Activated CD4-positive, alpha-beta T cell treated with anti-CD3 and anti-CD28 coated beads for 24 hours (primary cell): ENCODE results near the gene DRICH1.
"Not testable (repeated sequence)": the region's sequence is repeated elsewhere in the genome, so short reads cannot be mapped to it uniquely, and the experiment has no call there.

Experiments used
- DNase-seq, 2 donors: peaks; one replicate each; pipeline ENCODE4 v3.0.0-alpha.2; 2020; ENCODE audit warnings: low read depth in 2 of 2

The DRICH1 gene

GRCh38 chr22:23569291-23569690, 62.8 kb downstream of the DRICH1 start:
- no peak for DNase-seq

DNA sequence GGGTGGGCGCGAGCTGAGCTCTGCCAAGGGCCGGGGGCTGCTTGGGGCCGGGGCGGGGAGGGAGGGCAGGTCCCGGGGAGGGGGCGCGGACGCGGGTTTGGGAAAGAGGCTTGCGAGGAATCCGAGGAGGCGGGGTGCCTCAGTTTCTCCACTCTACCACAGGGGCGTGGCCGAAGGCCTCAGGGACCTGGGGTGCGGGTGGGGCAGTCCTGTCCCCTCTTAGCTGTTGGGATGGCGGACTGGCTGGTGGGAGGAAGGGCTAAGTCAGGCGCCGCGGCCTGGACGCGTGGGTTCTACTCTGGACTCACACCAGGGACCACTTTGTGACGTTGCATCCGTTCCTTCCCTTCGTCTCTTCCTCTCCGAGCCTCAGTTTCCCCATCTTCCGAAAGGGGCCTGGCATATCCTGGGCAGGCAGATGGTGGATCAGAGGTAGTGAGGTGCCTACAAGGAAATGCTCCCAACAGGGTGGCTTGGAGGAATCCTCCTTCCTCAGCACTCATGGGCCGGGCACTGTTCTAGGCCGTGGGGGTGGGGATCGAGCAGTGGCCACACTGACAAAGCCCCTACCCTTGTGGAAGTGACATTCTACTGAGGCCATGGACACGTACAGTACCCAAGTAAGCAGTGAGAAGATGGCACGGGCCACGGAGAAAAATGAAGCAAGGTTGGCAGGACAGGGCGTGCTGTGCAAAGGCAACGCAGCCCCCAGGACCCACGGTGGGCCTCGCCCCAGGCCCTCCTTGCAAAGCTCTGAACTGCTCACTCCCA, 65.2 kb downstream of the DRICH1 start:
- no peak for DNase-seq

DNA sequence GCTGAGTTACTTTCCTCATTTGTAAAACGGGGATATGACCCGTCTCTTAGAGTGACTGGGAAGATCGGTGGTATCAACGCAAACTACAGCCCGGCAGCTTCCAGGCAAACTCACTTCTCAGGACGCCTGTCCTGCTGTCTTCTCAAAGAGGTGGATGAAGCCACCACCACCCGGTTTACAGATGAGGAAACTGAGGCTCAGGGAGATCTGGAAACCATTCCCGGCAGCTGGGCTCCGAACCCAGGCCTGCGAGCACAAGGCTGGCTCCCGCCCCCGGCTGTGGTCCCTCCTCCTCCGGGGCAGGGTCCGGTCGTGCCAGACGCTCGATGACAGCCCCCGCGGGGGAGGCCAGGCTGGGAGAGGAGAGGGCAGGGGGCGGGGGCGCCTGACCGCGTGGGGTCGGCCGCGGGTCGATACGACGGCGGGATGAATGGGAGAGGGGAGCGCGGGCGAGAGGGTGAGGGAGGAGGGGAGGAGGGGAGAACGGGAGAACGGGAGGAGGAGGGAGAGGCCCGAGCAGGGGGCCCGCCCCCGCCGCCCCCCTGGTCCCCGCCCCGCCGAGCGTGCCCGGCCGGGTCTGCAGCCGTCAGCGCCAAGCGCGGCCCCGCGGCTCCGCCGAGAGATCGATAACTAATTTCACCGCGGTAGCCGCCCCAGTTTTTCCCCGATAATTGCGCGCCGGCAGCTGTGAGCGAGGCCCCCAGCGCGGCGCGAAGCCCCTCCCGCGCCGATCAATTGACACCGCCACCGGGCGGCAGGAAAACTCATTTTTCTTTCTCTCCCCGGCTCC, 66.0 kb downstream of the DRICH1 start:
- no peak for DNase-seq

DNA sequence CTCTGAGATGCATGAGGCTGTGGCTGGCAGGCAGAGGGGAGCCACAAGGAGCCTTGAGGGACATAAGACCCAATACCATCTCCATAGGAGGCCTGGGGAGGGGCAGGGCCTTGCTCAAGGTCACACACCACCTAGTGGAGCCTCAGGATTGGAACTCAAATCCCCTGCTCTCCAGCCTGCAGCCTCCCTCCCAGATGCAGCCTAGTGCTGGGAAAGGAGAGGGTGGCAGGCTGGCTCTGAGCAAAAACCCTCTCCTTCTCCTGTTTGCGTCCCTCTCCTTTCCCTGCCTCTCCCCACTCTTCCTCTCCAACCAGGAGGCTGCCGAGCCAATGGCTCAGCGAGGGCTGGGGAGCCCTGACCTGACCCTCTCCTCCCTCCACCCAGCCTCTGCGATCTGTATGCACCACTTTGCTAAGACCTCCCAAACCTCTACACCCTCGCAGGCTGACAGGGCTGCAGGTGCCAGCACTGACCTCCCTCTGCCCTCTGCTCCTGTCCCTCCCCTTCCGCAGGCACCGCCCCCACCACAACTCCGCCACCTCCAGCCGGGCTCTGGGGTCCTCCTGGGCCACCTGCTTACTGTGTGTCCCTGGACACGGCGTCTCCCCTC, 66.7 kb downstream of the DRICH1 start:
- no peak for DNase-seq

DNA sequence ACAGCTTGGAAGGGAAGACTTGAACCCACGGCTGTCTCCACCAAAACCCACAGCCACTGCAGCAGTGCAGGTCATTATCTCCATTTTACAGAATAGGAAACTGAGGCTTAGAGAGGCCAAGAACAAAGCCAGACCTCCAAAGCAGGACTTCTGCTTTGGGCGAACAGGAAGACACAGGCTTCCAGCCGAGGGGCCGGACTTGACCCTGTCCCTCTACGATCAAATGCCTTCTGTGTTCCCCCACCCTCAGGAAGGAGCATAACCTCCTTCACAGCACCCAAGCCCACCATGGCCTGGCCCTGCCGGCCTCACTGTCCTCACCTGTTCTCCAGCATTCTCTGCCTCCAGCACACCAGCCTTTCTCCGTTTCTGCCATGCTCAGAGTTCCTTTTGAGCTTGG, 67.8 kb downstream of the DRICH1 start:
- DNase-seq = no peak

DNA sequence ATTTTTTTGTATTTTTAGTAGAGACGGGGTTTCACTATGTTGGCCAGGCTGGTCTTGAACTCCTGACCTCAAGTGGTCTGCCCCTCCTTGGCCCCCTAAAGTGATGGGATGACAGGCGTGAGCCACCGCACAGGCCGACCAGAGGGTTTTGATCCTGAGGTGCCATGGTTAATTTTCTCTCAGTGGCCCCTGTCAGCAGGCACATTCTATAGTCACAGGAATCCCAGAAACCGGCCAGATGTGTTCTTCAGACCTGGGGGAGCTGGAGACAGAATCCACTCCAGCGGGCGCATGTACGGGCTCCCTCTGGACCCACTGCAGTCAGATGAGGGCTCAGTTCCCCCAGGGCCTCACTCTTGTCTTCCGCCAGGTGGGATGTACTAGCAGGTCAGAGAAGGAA, 69.0 kb downstream of the DRICH1 start:
- no peak for DNase-seq

DNA sequence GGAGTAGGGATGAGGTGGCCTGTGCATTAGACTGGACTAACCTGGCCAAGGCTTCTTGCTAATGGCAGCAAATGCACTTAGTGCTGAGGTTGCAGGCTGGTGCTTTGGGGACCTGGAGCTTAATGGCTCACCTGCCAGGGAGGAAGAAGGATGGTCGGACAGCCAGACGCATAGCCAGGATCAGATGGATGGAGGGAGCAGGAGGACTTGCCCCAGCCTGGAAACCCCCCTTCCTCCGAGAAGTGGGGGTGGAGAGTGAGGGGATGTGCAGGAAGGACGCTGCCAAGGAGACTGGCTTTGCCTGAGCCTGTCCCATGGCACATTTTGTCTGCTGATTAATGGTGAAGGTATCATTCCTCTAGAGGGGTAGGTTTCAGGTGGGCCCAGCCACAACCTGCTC, 69.9 kb downstream of the DRICH1 start:
- no peak for DNase-seq

DNA sequence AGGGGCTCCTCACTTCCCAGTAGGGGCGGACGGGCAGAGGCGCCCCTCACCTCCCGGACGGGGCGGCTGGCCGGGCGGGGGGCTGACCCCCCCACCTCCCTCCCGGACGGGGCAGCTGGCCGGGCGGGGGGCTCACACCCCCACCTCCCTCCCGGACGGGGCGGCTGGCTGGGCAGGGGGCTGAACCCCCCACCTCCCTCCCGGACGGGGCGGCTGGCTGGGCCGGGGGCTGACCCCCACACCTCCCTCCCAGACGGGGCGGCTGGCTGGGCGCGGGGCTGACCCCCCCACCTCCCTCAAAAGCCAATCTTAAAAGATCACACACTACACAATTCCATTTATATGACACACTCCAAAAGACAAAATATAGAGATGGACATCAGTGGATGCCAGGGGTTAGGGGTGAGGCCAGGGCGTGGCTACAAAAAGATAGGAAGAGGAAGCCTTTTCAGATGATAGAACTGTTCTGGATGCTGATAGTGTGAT, 71.1 kb downstream of the DRICH1 start:
- not testable (repeated sequence) for DNase-seq

DNA sequence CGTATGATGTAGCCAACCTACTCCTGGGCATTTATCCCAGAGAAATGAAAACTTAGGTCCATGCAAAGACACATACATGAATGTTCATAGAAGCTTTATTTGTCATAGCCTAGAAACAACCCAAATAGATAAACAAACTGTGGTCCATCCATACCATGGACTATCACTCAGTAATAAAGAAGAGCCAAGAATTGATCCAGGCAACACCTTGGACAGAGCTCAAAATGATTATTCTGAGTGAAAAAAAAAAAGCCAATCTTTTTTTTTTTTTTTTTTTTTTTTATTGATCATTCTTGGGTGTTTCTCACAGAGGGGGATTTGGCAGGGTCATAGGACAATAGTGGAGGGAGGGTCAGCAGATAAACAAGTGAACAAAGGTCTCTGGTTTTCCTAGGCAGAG, 71.9 kb downstream of the DRICH1 start:
- DNase-seq = not testable (repeated sequence)
